ENCODE results near the gene RHBDF2. TPM values are rescaled to one million over a fixed set of nuclear protein-coding genes. Genes with fewer than 3 reads are reported as not detected.

Gene RHBDF2
- total and polyA plus RNA-seq, 2 experiments from 2014 or later = 8.7 to 18.7 TPM

DNA sequence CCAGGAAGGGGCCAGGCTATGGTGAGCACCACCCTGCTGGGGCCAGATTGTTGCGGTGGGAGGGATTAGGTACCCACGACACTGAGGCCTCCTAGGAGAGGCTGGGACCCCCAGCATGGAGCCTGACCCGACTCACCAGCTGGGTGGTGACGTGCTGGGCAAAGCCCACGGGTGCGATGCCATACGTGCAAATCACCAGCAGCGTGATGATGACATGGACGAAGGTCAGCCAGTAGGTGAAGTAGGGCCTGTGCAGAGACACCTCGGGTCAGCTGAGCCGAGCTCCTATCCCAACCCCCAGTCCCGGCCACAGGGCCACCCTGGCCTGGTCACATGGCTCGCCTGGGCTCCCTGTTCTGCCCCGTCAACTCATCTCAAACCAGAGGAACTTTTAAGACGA is 26.3 kb downstream of the RHBDF2 start:
- Histone ChIP-seq H3K36me3 (no peaks in the 10 kb centered on the region), H3K9me3 (ENCODE audit: low read depth) (no peaks in the 10 kb centered on the region)
- TF ChIP-seq, protein P1, sequence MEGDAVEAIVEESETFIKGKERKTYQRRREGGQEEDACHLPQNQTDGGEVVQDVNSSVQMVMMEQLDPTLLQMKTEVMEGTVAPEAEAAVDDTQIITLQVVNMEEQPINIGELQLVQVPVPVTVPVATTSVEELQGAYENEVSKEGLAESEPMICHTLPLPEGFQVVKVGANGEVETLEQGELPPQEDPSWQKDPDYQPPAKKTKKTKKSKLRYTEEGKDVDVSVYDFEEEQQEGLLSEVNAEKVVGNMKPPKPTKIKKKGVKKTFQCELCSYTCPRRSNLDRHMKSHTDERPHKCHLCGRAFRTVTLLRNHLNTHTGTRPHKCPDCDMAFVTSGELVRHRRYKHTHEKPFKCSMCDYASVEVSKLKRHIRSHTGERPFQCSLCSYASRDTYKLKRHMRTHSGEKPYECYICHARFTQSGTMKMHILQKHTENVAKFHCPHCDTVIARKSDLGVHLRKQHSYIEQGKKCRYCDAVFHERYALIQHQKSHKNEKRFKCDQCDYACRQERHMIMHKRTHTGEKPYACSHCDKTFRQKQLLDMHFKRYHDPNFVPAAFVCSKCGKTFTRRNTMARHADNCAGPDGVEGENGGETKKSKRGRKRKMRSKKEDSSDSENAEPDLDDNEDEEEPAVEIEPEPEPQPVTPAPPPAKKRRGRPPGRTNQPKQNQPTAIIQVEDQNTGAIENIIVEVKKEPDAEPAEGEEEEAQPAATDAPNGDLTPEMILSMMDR (IDR thresholded peaks at IDR 0.05; ENCODE audit: low read depth, low read length) = no peak

DNA sequence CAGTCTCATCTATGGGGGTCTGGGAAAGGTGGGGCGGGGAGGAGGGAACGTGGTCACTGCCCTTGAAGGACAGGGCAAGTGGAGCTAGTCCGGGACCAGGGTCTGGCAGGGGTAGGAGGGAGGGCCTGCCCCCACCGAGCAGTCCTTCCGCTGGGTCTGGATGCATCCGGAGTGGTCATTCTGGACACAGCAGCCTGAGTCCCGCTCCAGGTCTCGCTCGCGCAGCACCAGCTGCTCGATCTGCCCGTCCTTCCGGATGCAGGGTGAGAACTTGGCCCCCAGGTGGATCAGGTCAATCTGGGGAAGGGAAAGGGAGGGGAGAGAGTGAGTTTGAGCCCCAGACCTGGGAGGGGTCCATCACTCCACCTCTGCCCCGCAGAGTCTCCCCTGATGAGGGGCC is 27.0 kb downstream of the RHBDF2 start:
- no peaks in the 10 kb centered on the region for H3K27me3 ChIP-seq
- H3K4me3 ChIP-seq = no peak overlapping the region
- peaks cover 4% of the 10 kb centered on the region for H3K4me1 ChIP-seq (ENCODE audit: low read depth)
- no peak overlapping the region for H3K27ac ChIP-seq
- no peaks in the 10 kb centered on the region for H3K36me3 ChIP-seq
- TF ChIP-seq, protein P1 (IDR thresholded peaks at IDR 0.05; ENCODE audit: low read depth, low read length) = no peak
- DNase-seq (ENCODE audit: low read depth in 1 of 2, low spot score in 1 of 2) = no peak
- no peaks in the 10 kb centered on the region for H3K9me3 ChIP-seq (ENCODE audit: low read depth)

More for the DNA sequence above, 26.3 kb downstream of the RHBDF2 start:
- Histone ChIP-seq H3K27me3 (no peaks in the 10 kb centered on the region), H3K4me3 (no peak overlapping the region), H3K27ac (no peak overlapping the region), H3K4me1 (ENCODE audit: low read depth) (no peaks in the 10 kb centered on the region)
- no peak for DNase-seq (ENCODE audit: low read depth in 1 of 2, low spot score in 1 of 2)

DNA sequence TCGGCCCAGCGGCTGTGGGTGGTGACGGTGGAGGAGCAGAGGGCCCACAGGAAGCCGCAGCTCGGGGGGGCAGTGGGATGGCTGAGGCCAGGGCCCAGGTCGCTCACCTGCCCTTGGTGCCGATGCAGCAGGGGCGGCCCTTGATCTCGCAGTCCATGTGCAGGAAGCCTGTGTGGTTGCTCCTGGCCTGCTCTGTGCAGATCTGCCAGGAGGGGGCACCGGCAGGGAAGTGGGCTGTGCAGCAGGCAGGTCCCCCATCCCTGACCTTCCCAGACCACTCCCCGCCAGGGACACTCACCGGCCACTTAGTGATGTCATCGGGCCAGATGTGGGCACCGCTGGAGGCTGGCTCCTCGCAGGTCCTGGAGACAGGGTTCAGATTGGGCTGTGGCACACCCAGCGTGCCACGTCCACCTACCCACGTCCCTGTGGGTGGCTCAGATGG is 27.7 kb downstream of the RHBDF2 start:
- no peak overlapping the region for H3K27ac ChIP-seq
- H3K4me3 ChIP-seq = no peak overlapping the region
- no peaks in the 10 kb centered on the region for H3K27me3 ChIP-seq
- TF ChIP-seq, protein P1 (IDR thresholded peaks at IDR 0.05; ENCODE audit: low read depth, low read length) = peak; percentile 35
- peaks cover 4% of the 10 kb centered on the region for H3K4me1 ChIP-seq (ENCODE audit: low read depth)
- no peaks in the 10 kb centered on the region for H3K36me3 ChIP-seq
- no peaks in the 10 kb centered on the region for H3K9me3 ChIP-seq (ENCODE audit: low read depth)
- DNase-seq (ENCODE audit: low read depth in 1 of 2, low spot score in 1 of 2) = peak in 1 of 2 donors; percentile 48

DNA sequence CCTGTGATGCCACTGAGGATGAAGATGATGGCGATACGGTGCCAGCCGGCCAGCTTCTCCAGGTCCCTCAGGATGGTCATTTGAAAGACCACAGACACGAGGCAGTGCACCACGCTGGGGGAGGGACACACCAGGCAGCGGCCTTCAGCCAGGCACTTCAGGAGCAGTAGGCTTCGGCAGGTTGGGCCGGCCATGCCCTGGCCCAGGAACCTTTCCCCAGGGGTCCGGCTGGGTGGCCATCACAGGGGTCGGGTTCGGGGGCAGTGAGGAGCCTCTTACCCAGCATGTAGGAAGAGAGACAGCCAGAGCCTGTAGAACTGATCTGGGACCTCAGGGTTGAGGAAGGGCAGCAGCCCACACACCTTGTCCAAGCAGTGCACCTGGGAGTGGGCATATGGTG is 28.5 kb downstream of the RHBDF2 start:
- Histone ChIP-seq H3K4me3 (no peak overlapping the region), H3K4me1 (ENCODE audit: low read depth) (peaks cover 4% of the 10 kb centered on the region), H3K27ac (no peak overlapping the region), H3K27me3 (no peaks in the 10 kb centered on the region), H3K36me3 (no peaks in the 10 kb centered on the region), H3K9me3 (ENCODE audit: low read depth) (no peaks in the 10 kb centered on the region)
- no peak for DNase-seq (ENCODE audit: low read depth in 1 of 2, low spot score in 1 of 2)
- TF ChIP-seq, protein P1 (IDR thresholded peaks at IDR 0.05; ENCODE audit: low read depth, low read length) = no peak

DNA sequence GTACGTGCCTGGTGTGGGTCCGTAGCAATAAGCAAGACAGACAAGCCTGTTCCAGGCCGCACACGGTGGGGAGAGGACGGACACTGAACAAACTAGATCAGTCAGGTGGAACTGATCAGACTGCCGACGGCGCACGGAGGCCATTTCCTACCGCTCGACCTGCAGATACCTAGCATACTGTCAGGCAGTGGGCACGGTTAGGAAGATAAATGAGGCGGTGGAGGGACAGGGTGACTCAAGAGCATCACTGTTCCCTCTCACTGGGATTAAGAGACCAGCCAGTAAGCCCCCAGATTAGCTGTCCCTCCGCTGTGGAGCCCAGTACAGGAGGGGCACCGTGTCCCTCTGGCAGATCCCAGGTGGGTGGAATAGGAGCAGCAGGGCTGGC is 29.0 kb downstream of the RHBDF2 start:
- Histone ChIP-seq H3K27ac (no peak overlapping the region), H3K4me3 (no peak overlapping the region), H3K27me3 (no peaks in the 10 kb centered on the region), H3K9me3 (ENCODE audit: low read depth) (no peaks in the 10 kb centered on the region), H3K4me1 (ENCODE audit: low read depth) (peaks cover 4% of the 10 kb centered on the region), H3K36me3 (no peaks in the 10 kb centered on the region)
- DNase-seq (ENCODE audit: low read depth in 1 of 2, low spot score in 1 of 2) = no peak
- TF ChIP-seq, protein P1 (IDR thresholded peaks at IDR 0.05; ENCODE audit: low read depth, low read length) = no peak

Measured in cardiac muscle cell (in vitro differentiated cells and primary cell).